Activated naive CD4-positive, alpha-beta T cell treated with anti-CD3 and anti-CD28 coated beads, Interleukin-2, amount 10 ng/mL, durations not matched to agents 7 days and 5 days (primary cell): ENCODE data around the gene GCLC.
A peak's percentile ranks its signal among the peaks of the same experiment; 100 is the strongest.
"Not testable (repeated sequence)": the region's sequence is repeated elsewhere in the genome, so short reads cannot be mapped to it uniquely, and the experiment has no call there.

ENCODE experiments used
- CTCF ChIA-PET: fragments of 350-600 bp; sonication (Branson Sonifier 250); formaldehyde crosslinking; loops from one replicate; lab custom pipeline; 2021; ENCODE audit warnings: antibody characterized with exemption; lab: Charles Lee
- DNase-seq: peaks from one replicate; pipeline ENCODE4 v3.0.0-alpha.2; 2020
- H3K27ac Mint-ChIP-seq: one replicate; pipeline ENCODE4 v1.8.0; 2021; ENCODE audit warnings: mild to moderate bottlenecking, moderate library complexity, mixed read lengths
- H3K27me3 Mint-ChIP-seq: one replicate; pipeline ENCODE4 v1.8.0; 2021; ENCODE audit warnings: mild to moderate bottlenecking, mixed read lengths
- H3K36me3 Mint-ChIP-seq: one replicate; pipeline ENCODE4 v1.8.0; 2021; ENCODE audit warnings: mixed read lengths
- H3K4me1 Mint-ChIP-seq: one replicate; pipeline ENCODE4 v1.8.0; 2021; ENCODE audit warnings: mixed read lengths
- H3K4me3 Mint-ChIP-seq: one replicate; pipeline ENCODE4 v1.8.0; 2021; ENCODE audit warnings: mild to moderate bottlenecking, moderate library complexity, mixed read lengths
- H3K9me3 Mint-ChIP-seq: one replicate; pipeline ENCODE4 v1.8.0; 2021; ENCODE audit warnings: mixed read lengths

The GCLC gene

DNA sequence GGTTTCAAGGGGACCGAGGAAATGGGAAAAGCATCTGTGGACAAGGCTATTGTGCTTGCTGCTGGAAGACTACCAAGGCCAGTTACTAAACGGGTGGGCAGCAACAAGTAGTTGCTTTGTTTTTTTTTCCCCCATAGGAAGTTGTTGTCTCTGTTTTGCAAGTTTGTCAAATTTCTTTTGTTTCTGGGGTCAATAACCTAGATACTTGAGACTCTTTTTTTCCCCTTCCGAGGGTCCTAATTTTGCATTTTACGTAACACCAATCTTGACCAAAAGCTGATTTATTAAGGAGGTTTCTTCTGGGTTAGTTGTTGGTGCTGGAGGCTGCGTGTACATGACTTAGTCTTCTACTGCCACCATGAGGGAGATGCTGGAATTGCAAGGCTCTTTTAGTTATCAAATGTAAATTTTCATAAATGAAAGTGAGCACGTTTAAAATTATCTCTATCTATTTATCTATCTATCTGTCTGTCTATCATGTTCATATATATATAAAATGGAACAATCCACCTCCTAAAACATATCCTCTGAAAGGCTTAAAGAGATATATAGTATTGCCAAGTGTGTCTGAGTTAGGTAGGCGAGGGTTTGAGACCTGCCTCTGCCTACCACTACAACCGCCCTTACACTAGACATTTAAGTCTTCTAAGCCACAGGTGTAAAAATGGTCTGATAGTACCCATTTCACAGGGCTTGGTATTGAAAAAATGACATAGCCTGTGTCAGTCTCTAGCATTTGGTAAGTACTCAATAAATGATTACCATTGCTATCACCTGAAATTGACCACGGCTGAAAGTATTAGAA, 60.2 kb downstream of the GCLC start:
- no peak overlapping the region for H3K27ac Mint-ChIP-seq
- DNase-seq, result peak; percentile 81
- H3K4me3 Mint-ChIP-seq, result no peak overlapping the region
- CTCF ChIA-PET, result interaction anchor here (0.5 to 8.0 kb wide), 24 partner anchors 11 to 419 kb away, joined by 3 to 105 read pairs (median 4); partner anchors contain the start of gene FBXO9
- peaks cover 14% of the 10 kb centered on the region for H3K4me1 Mint-ChIP-seq
- H3K27me3 Mint-ChIP-seq, result peaks cover 33% of the 10 kb centered on the region
- no peaks in the 10 kb centered on the region for H3K9me3 Mint-ChIP-seq
- H3K36me3 Mint-ChIP-seq, result no peaks in the 10 kb centered on the region

DNA sequence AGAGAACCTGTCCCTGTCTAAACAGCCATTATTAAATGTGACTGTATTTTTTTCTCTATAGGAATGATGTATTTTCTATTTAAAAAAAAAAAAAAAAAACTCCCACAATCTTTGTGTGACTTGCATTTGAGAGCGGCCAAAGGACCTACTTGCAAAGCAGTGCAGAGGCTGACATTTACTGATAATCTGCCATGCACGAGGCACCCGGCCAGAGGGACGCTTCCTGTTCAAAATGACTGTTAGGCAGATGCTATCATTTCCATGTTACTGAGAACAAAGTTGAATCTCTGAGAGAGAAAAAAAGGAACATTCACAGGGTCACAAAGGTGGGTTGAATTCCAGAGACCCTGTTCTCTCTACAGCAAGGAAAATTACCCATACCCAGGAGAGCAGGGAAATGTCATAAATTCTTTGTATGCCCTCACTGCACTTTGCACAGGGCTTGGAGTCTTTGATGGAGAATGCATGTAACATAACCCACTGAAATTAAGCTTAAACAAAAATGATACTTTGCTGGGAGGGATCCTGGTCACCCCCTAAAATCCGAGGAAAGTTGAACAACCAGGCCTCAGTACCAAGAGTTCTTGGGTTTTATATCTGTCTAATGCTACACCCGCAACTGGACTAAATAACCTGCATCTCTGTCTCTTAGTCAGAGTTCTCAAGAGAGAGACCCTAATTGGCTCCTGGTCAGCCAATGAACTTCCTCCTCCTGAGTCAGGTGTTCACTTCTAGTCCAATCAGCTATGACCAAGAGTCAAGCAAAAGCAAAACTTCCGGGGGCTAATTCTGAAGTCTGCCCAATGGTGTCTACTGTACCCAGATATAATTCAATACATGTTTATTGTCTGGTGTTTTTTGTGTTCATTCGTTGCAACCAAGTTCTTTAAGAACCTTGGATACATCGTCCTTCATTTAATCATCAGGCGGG, 61.2 kb downstream of the GCLC start:
- Mint-ChIP-seq H3K27ac (no peak overlapping the region), H3K27me3 (peaks cover 27% of the 10 kb centered on the region), H3K4me3 (no peak overlapping the region), H3K36me3 (no peaks in the 10 kb centered on the region), H3K9me3 (no peaks in the 10 kb centered on the region), H3K4me1 (peaks cover 14% of the 10 kb centered on the region)
- CTCF ChIA-PET, result interaction anchor here (0.5 to 8.0 kb wide), 17 partner anchors 10 to 313 kb away, joined by 3 to 105 read pairs (median 3); no protein-coding TSS in a partner anchor
- no peak for DNase-seq

DNA sequence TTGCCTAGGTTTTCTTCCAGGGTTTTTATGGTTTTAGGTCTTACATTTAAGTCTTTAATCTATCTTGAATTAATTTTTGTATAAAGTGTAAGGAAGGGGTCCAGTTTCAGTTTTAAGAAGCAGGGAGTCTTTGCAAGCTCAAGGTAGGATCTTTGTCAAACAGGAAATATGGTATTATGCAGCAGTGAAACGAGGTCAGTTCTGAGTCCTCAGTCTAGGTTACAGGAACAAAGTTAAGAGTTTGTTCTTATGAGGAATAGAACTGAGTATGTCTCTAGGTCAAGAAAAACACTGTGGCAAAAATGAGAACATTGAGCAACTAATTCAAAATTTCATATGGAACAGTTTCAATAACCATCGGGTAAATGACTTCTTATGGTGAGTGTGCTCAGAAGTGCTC, 63.6 kb downstream of the GCLC start:
- H3K9me3 Mint-ChIP-seq, result no peaks in the 10 kb centered on the region
- no peak overlapping the region for H3K27ac Mint-ChIP-seq
- peaks cover 20% of the 10 kb centered on the region for H3K27me3 Mint-ChIP-seq
- no peaks in the 10 kb centered on the region for H3K36me3 Mint-ChIP-seq
- peaks cover 14% of the 10 kb centered on the region for H3K4me1 Mint-ChIP-seq
- DNase-seq, result no peak
- CTCF ChIA-PET, result interaction anchor here (1.0 to 8.0 kb wide), 3 partner anchors 248 to 311 kb away, joined by 3 to 105 read pairs (median 3); no protein-coding TSS in a partner anchor
- H3K4me3 Mint-ChIP-seq, result no peak overlapping the region

DNA sequence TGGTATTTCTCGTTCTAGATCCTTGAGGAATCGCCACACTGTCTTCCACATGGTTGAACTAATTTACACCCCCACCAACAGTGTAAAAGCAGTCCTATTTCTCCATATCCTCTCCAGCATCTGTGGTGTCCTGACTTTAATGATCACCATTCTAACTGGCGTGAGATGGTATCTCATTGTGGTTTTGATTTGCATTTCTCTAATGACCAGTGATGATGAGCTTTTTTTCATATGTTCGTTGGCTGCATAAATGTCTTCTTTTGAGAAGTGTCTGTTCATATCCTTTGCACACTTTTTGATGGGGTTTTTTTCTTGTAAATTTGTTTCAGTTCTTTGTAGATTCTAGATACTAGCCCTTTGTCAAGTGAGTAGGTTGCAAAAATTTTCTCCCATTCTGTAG, 64.1 kb downstream of the GCLC start:
- H3K9me3 Mint-ChIP-seq, H3K36me3 Mint-ChIP-seq, H3K27ac Mint-ChIP-seq, DNase-seq, H3K4me3 Mint-ChIP-seq: not testable (repeated sequence)
- H3K27me3 Mint-ChIP-seq, result peaks cover 19% of the 10 kb centered on the region
- H3K4me1 Mint-ChIP-seq, result peaks cover 14% of the 10 kb centered on the region
- CTCF ChIA-PET, result interaction anchor here (1.0 to 8.0 kb wide), 3 partner anchors 248 to 310 kb away, joined by 3 to 105 read pairs (median 3); no protein-coding TSS in a partner anchor

DNA sequence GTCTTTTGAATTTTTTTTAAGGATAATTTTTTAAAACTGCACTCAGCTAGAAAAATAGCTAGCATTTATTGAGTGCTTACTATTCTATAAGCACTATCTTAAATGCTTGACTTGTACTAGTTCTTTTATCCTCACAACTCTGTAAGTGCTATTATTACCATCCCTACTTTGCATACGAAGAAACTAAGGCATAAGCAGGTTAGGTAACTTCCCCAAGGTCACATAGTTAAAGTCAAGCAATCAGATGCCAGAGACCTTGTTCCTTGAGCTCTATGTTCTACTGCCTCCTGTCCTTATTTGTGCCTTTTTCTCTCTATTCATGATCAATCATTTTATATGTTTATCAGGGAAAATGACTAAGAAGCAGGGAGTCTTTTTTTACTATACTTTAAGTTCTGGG, 65.0 kb downstream of the GCLC start:
- Mint-ChIP-seq H3K4me1 (peaks cover 14% of the 10 kb centered on the region), H3K27me3 (peaks cover 12% of the 10 kb centered on the region), H3K27ac (no peak overlapping the region), H3K36me3 (no peaks in the 10 kb centered on the region), H3K4me3 (no peak overlapping the region), H3K9me3 (no peaks in the 10 kb centered on the region)
- CTCF ChIA-PET, result interaction anchor here (1.3 to 8.0 kb wide), 2 partner anchors 14 to 309 kb away, joined by 4 to 105 read pairs; no protein-coding TSS in a partner anchor
- DNase-seq, result no peak

DNA sequence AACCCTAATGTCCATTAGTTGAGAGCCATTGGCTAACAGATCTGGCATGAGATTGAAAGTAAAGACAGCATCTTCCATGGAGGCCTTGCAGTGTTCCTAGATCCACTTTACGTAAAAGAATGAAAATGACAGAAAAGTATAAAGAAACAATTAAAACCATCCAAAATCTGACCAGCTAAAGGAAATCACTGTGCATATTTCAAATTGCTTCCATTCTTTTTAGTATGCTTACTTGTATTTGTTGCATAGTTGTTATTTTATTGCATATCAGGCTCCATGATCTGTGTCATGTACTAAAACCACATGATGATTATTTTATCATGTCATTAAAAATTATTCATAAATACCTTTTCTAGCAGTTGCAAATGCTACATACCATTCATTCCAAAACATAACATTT, 67.9 kb downstream of the GCLC start:
- H3K9me3 Mint-ChIP-seq, result no peaks in the 10 kb centered on the region
- H3K27me3 Mint-ChIP-seq, result no peaks in the 10 kb centered on the region
- no peaks in the 10 kb centered on the region for H3K36me3 Mint-ChIP-seq
- DNase-seq, result no peak
- H3K4me3 Mint-ChIP-seq, result no peak overlapping the region
- CTCF ChIA-PET, result interaction anchor here (1.4 kb wide), 1 partner anchor 8 kb away, joined by 3 read pairs; no protein-coding TSS in a partner anchor
- H3K4me1 Mint-ChIP-seq, result peaks cover 7% of the 10 kb centered on the region
- H3K27ac Mint-ChIP-seq, result no peak overlapping the region

DNA sequence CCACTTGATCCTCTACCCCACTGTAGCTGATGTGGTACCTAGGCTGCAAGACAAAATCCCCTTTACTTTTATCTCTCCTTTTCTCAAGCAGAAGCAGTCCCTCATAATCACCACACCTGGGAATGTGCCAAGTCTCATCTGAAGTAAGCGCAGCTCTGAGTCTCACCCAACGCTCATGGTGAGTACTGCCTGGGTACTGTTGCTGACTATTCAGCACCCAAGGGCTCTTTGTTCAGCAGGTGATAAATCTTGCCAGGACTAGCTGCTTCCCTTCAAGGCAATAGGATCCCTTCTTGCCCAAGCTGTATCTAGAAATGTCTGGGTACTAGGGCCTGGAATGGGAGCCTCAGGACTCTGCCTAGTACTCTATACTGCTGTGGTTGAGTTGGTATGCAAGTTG, 70.9 kb downstream of the GCLC start:
- H3K9me3 Mint-ChIP-seq, result no peaks in the 10 kb centered on the region
- no peak overlapping the region for H3K27ac Mint-ChIP-seq
- no peak overlapping the region for H3K4me3 Mint-ChIP-seq
- no peaks in the 10 kb centered on the region for H3K4me1 Mint-ChIP-seq
- peaks cover 5% of the 10 kb centered on the region for H3K27me3 Mint-ChIP-seq
- no peaks in the 10 kb centered on the region for H3K36me3 Mint-ChIP-seq
- CTCF ChIA-PET, result interaction anchor here (0.6 to 3.7 kb wide), 2 partner anchors 10 to 22 kb away, joined by 3 to 13 read pairs; no protein-coding TSS in a partner anchor
- DNase-seq, result no peak

DNA sequence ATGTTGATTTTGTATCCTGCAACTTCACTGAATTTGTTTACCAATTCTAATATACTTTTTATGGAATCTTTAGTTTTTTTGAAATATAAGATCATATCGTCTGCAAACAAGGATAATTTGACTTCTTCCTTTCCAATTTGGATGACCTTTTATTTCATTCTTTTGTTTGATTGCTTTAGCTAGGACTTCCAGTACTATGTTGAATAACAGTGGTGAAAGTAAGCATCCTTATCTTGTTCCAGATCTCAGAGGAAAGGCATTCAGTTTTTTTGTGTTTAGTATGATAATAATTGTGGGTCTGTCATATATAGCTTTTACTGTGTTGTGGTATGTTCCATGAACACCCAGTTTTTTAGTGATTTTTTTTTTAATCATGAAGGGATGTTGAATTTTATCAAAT, 75.7 kb downstream of the GCLC start:
- no peak for DNase-seq
- CTCF ChIA-PET, result no interaction called here
- no peaks in the 10 kb centered on the region for H3K36me3 Mint-ChIP-seq
- no peak overlapping the region for H3K27ac Mint-ChIP-seq
- H3K4me3 Mint-ChIP-seq, result no peak overlapping the region
- H3K9me3 Mint-ChIP-seq, result no peaks in the 10 kb centered on the region
- peaks cover 18% of the 10 kb centered on the region for H3K27me3 Mint-ChIP-seq
- H3K4me1 Mint-ChIP-seq, result no peaks in the 10 kb centered on the region

DNA sequence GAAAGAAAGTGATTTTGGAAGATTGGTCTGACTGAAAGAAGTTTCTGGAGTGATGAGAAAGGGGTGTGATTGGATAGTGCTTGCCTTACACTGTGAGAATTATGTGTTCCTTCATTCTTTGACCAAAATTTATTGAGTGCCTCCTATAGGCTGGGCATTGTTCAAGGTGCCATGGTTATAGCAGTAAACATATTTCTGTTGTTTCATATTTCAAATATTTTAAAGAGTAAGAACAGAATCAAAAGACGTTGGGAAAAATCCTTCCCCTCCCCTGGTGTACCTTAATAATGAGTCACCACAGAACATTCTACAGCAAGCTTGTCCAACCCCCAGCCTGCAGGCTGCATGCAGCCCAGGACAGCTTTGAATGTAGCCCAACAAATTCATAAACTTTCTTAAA, 78.6 kb downstream of the GCLC start:
- CTCF ChIA-PET, result no interaction called here
- no peaks in the 10 kb centered on the region for H3K9me3 Mint-ChIP-seq
- peaks cover 24% of the 10 kb centered on the region for H3K27me3 Mint-ChIP-seq
- no peaks in the 10 kb centered on the region for H3K4me1 Mint-ChIP-seq
- no peak overlapping the region for H3K27ac Mint-ChIP-seq
- no peak for DNase-seq
- H3K4me3 Mint-ChIP-seq, result no peak overlapping the region
- H3K36me3 Mint-ChIP-seq, result no peaks in the 10 kb centered on the region

DNA sequence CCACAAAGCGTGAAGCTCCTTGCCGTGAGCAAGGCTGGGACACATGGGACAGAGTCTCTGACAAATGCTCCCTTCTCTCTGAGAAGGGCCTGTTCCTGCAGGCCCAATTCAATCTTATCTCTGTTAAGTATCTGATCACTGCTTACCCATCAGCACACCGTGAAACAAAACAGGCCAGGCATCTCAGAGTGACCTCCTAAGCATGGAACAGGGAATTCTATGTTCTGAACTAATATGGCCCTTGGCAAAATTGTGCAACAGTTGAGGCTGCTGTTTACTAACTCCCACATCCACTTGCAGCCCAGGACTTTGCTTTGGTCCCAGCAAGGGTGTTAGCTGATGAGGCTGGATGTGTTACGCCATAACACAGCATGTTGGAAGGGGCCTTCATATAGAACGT, 79.2 kb downstream of the GCLC start:
- DNase-seq, result no peak
- CTCF ChIA-PET, result interaction anchor here (1.2 kb wide), 1 partner anchor 27 kb away, joined by 3 read pairs; no protein-coding TSS in a partner anchor
- Mint-ChIP-seq H3K27me3 (peaks cover 24% of the 10 kb centered on the region), H3K36me3 (no peaks in the 10 kb centered on the region), H3K9me3 (no peaks in the 10 kb centered on the region), H3K27ac (no peak overlapping the region), H3K4me1 (no peaks in the 10 kb centered on the region), H3K4me3 (no peak overlapping the region)

DNA sequence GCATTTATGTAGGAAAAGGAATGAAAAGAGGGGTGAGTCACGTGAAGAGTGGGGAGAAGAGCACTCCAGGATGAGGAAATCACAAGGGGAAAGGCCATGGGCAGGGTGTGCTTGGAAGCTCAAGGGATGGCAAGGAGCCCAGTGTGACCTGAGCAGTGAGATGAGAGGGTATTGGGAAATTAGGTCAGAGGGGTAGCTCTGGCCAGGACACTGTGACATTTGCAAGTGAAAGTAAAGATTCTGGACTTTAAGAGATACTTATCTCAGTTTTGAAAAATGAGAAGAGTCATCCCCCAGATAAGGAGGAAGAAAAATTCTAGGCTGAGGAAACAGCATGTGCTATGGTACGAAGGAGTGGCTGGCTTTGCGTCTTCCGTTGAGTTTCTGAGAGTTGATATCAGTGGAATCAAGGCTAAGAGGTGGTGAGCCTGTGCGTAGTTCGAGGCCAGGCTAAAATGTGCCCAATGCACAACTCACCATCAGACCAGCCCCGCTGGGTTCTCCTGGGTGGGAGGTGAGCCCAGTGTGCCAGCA, 79.9 kb downstream of the GCLC start:
- no peak overlapping the region for H3K27ac Mint-ChIP-seq
- H3K9me3 Mint-ChIP-seq, result no peaks in the 10 kb centered on the region
- H3K4me1 Mint-ChIP-seq, result no peaks in the 10 kb centered on the region
- no peaks in the 10 kb centered on the region for H3K36me3 Mint-ChIP-seq
- CTCF ChIA-PET, result interaction anchor here (1.2 kb wide), 1 partner anchor 27 kb away, joined by 3 read pairs; no protein-coding TSS in a partner anchor
- peaks cover 24% of the 10 kb centered on the region for H3K27me3 Mint-ChIP-seq
- no peak for DNase-seq
- no peak overlapping the region for H3K4me3 Mint-ChIP-seq

DNA sequence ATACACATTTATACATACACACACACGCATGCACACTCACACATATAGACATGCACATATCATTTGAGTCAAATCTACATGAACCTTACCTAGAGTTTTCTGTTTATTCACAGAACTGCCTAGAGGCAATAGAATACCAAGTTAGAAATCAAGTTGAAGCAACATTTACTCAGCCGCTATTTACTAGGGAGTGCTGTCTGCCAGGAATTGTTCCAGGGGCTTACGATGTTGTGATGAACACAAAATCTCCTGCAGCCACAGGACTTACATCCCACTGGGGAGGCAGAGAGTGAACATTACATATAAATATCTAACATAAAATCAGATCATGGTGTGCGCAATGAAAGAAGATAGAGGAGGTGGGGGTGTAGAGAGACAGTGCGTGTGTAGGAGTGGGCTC, 80.4 kb downstream of the GCLC start:
- DNase-seq, result no peak
- H3K36me3 Mint-ChIP-seq, result no peaks in the 10 kb centered on the region
- CTCF ChIA-PET, result no interaction called here
- H3K4me3 Mint-ChIP-seq, result no peak overlapping the region
- H3K4me1 Mint-ChIP-seq, result no peaks in the 10 kb centered on the region
- no peaks in the 10 kb centered on the region for H3K9me3 Mint-ChIP-seq
- H3K27ac Mint-ChIP-seq, result no peak overlapping the region
- H3K27me3 Mint-ChIP-seq, result peaks cover 20% of the 10 kb centered on the region

DNA sequence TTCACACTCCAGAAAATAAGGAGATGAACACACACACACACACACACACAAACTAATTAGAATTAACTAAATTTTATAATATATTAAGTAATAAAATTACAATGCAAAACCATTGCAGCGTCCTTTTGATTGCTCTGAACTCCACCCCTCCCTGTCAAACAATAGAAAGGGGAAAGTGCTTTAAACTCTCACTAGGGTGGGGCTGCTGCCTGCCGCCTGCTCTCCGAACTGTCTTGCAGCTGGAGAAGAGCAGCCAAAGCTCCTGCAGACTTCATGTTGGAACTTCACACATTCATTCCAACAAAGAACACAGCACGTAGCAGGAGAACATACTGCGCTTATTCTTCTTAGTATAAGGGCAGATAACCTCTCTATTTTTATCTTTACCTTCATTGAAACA, 83.2 kb downstream of the GCLC start:
- CTCF ChIA-PET, result interaction anchor here (0.7 to 0.8 kb wide), 2 partner anchors 31 to 51 kb away, joined by 3 read pairs; no protein-coding TSS in a partner anchor
- no peak for DNase-seq
- Mint-ChIP-seq H3K27ac (no peak overlapping the region), H3K9me3 (no peaks in the 10 kb centered on the region), H3K27me3 (peaks cover 17% of the 10 kb centered on the region), H3K4me3 (no peak overlapping the region), H3K4me1 (no peaks in the 10 kb centered on the region), H3K36me3 (no peaks in the 10 kb centered on the region)
